GM12878 (cell line): ENCODE results near the gene PPP1R10. TPM values are rescaled to one million over a fixed set of nuclear protein-coding genes. Genes with fewer than 3 reads are reported as not detected.

Experiments used
- ATF7 ChIP-seq: fragments of 450-650 bp; IDR thresholded peaks from 2 replicates; pipeline ENCODE4 v1.6.1; 2016; ENCODE audit warnings: low read depth, mild to moderate bottlenecking
- EGR1 ChIP-seq, 2 experiments: IDR thresholded peaks; 1 replicate in 1 of 2; 2 replicates in 1 of 2; pipeline ENCODE4 v1.6.1; 2011 to 2012; ENCODE audit warnings: low read depth in 2 of 2, low read length in 2 of 2, borderline replicate concordance in 1 of 2, mild to moderate bottlenecking in 1 of 2, moderate library complexity in 1 of 2
- ESRRA ChIP-seq: IDR thresholded peaks from 2 replicates; pipeline ENCODE4 v1.6.1; 2012; ENCODE audit warnings: mild to moderate bottlenecking, low read length, improper control_type of control experiment
- GATAD2B ChIP-seq: fragments of 450-650 bp; conservative IDR thresholded peaks from 2 replicates; pipeline ENCODE4 v1.6.1; 2017; ENCODE audit warnings: low read depth, mild to moderate bottlenecking, moderate library complexity
- HDAC6 ChIP-seq: fragments of 200-600 bp; sonication (generic); IDR thresholded peaks from one replicate; pipeline ENCODE4 v1.8.0; 2017; ENCODE audit warnings: antibody characterized with exemption; ENCODE audit not compliant: unreplicated experiment
- MEF2B ChIP-seq: fragments of 450-650 bp; IDR thresholded peaks from 2 replicates; pipeline ENCODE4 v1.6.1; 2018; ENCODE audit warnings: mild to moderate bottlenecking, moderate library complexity; ENCODE audit not compliant: partially characterized antibody, poor library complexity, severe bottlenecking
- MTA2 ChIP-seq: fragments of 450-650 bp; IDR thresholded peaks from 2 replicates; pipeline ENCODE4 v1.6.1; 2016; ENCODE audit warnings: low read depth, mild to moderate bottlenecking, moderate library complexity
- MYC ChIP-seq: IDR thresholded peaks from 2 replicates; pipeline ENCODE4 v1.6.1; 2011; ENCODE audit warnings: mild to moderate bottlenecking, low read length, moderate library complexity, inconsistent platforms; ENCODE audit not compliant: insufficient read depth, insufficient replicate concordance, insufficient read length, severe bottlenecking
- NR2F1 ChIP-seq: fragments of 450-650 bp; conservative IDR thresholded peaks from 2 replicates; pipeline ENCODE4 v1.6.1; 2017; ENCODE audit warnings: mild to moderate bottlenecking
- POLR2A ChIP-seq: IDR thresholded peaks from 2 replicates; pipeline ENCODE4 v1.6.1; 2011; ENCODE audit warnings: low read depth, mild to moderate bottlenecking, low read length
- POLR2AphosphoS5 ChIP-seq: IDR thresholded peaks from 2 replicates; pipeline ENCODE4 v1.6.1; 2011; ENCODE audit warnings: mild to moderate bottlenecking, low read length, inconsistent platforms
- POU2F2 ChIP-seq: IDR thresholded peaks from 3 replicates; pipeline ENCODE4 v1.6.1; 2011; ENCODE audit warnings: low read depth, mild to moderate bottlenecking, low read length, borderline replicate concordance
- RAD51 ChIP-seq: fragments of 450-650 bp; IDR thresholded peaks from 2 replicates; pipeline ENCODE4 v1.6.1; 2016; ENCODE audit warnings: moderate library complexity, mild to moderate bottlenecking, inconsistent platforms
- SMARCA5 ChIP-seq: fragments of 450-650 bp; IDR thresholded peaks from 2 replicates; pipeline ENCODE4 v1.6.1; 2017; ENCODE audit warnings: mild to moderate bottlenecking
- TCF12 ChIP-seq: IDR thresholded peaks from 2 replicates; pipeline ENCODE4 v1.6.1; 2011; ENCODE audit warnings: low read depth, mild to moderate bottlenecking, low read length
- TCF3 ChIP-seq: IDR thresholded peaks from 2 replicates; pipeline ENCODE4 v1.6.1; 2012; ENCODE audit warnings: low read depth, mild to moderate bottlenecking, low read length, borderline replicate concordance; ENCODE audit not compliant: insufficient read depth
- ZNF217 ChIP-seq: fragments of 450-650 bp; IDR thresholded peaks from 2 replicates; pipeline ENCODE4 v1.6.1; 2017; ENCODE audit warnings: antibody characterized with exemption, mild to moderate bottlenecking
- polyA plus RNA-seq, 11 experiments: library from polyadenylated mRNA; depleted of rRNA in 4 of 11; unstranded in 6 of 11; stranded (reverse) in 5 of 11; fragments of >200 nt; fragmentation: Nextera tagmentation in 4 of 11; fragmentation: Illumina TruSeq in 1 of 11; extraction: Ambion mirVana in 4 of 11; extraction: Trizol in 1 of 11; gene quantifications; 1 replicate in 1 of 11; 2 replicates in 10 of 11; pipeline versions ENCODE4 v1.2.1 to v1.2.3, GENCODE V29; 2011 to 2016; ENCODE audit warnings: inconsistent platforms in 2 of 11, missing spikeins in 2 of 11, low read depth in 1 of 11
- total RNA-seq, 4 experiments: library from RNA; depleted of rRNA in 3 of 4; stranded (reverse); fragments of >200 nt in 3 of 4; fragmentation: Illumina TruSeq in 1 of 4; extraction: Trizol in 1 of 4; gene quantifications; 2 replicates each; pipeline versions ENCODE4 v1.2.1 to v1.2.3, GENCODE V29; 2013 to 2021
- TF ChIP-seq, protein P1 (sequence below): fragments of 450-650 bp; IDR thresholded peaks from 2 replicates; pipeline ENCODE4 v1.6.1; 2017; ENCODE audit warnings: low read depth, mild to moderate bottlenecking, moderate library complexity
- TF ChIP-seq, protein P2 (sequence below): fragments of 450-650 bp; IDR thresholded peaks from 2 replicates; pipeline ENCODE4 v1.6.1; 2016; ENCODE audit warnings: mild to moderate bottlenecking
- TF ChIP-seq, protein P3 (sequence below): IDR thresholded peaks from 2 replicates; pipeline ENCODE4 v1.6.1; 2012; ENCODE audit warnings: improper control_type of control experiment, low read depth, low read length; ENCODE audit not compliant: insufficient replicate concordance
- TF ChIP-seq, protein P4 (sequence below): IDR thresholded peaks from 2 replicates; pipeline ENCODE4 v1.6.1; 2012; ENCODE audit warnings: low read depth, low read length, improper control_type of control experiment

PPP1R10 gene
- total and polyA plus RNA-seq, 10 of the 15 experiments (the other 5 are each of a cell fraction or from before 2014, with no cell fraction given), result 11.3 to 83.8 (median 41.2) TPM

DNA sequence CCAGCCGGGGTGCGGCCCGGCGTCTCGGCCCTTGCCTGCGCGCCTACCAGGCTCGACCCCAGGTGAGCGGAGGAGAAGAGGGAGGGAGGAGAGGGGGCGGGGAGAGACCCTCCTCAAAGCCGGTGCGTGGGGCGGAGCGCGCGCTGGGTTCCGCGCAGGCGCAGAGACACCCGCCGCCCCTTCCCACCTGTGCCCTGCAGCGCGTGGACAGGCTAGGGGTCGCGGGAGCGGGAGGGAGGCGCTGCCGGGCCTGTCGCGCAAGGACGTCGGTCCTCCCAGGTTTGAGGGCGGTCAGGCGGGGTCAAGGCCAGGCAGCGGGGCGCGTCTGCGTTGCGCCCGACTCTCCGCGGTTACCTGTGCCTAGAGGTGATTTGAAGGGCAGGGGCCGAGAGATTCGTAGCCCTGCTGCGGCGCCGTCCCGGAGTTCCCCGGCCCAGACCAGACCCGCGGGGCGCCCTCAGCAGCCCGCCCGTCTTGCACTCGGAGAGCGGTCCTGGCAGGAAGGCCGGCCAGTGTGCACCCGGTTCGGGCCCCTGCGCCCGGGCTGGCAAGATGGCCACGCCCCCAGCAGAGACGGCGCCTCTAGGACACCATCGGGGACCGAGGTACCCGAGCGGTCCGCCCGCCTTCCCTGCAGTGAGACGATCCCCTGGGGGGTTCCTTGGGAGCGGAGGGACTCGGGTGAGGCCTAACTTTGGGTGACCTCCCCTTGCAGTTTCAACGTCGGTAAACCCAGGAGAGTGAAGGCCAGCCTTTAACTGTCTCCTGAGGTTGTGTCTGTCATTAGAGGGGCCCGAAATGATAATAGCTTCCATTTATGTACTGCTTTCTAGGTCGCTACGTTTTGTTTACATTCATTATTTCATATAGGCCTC lies 30.4 kb upstream of the PPP1R10 start (continued):
- TF ChIP-seq, protein P1, sequence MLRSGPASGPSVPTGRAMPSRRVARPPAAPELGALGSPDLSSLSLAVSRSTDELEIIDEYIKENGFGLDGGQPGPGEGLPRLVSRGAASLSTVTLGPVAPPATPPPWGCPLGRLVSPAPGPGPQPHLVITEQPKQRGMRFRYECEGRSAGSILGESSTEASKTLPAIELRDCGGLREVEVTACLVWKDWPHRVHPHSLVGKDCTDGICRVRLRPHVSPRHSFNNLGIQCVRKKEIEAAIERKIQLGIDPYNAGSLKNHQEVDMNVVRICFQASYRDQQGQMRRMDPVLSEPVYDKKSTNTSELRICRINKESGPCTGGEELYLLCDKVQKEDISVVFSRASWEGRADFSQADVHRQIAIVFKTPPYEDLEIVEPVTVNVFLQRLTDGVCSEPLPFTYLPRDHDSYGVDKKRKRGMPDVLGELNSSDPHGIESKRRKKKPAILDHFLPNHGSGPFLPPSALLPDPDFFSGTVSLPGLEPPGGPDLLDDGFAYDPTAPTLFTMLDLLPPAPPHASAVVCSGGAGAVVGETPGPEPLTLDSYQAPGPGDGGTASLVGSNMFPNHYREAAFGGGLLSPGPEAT, result peak; percentile 27; the same call in 1 of the 2 replicates
- TF ChIP-seq MYC, result peak; percentile 68
- TF ChIP-seq, protein P2, sequence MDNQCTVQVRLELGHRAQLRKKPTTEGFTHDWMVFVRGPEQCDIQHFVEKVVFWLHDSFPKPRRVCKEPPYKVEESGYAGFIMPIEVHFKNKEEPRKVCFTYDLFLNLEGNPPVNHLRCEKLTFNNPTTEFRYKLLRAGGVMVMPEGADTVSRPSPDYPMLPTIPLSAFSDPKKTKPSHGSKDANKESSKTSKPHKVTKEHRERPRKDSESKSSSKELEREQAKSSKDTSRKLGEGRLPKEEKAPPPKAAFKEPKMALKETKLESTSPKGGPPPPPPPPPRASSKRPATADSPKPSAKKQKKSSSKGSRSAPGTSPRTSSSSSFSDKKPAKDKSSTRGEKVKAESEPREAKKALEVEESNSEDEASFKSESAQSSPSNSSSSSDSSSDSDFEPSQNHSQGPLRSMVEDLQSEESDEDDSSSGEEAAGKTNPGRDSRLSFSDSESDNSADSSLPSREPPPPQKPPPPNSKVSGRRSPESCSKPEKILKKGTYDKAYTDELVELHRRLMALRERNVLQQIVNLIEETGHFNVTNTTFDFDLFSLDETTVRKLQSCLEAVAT, result no peak
- TF ChIP-seq POLR2A, result peak; percentile 84
- peak; percentile 12 for TF ChIP-seq HDAC6
- 0 out of 2 replicates have a peak, but pooled peaks have one; percentile 80 for TF ChIP-seq SMARCA5
- peak; percentile 66 for TF ChIP-seq MEF2B
- TF ChIP-seq, protein P3, sequence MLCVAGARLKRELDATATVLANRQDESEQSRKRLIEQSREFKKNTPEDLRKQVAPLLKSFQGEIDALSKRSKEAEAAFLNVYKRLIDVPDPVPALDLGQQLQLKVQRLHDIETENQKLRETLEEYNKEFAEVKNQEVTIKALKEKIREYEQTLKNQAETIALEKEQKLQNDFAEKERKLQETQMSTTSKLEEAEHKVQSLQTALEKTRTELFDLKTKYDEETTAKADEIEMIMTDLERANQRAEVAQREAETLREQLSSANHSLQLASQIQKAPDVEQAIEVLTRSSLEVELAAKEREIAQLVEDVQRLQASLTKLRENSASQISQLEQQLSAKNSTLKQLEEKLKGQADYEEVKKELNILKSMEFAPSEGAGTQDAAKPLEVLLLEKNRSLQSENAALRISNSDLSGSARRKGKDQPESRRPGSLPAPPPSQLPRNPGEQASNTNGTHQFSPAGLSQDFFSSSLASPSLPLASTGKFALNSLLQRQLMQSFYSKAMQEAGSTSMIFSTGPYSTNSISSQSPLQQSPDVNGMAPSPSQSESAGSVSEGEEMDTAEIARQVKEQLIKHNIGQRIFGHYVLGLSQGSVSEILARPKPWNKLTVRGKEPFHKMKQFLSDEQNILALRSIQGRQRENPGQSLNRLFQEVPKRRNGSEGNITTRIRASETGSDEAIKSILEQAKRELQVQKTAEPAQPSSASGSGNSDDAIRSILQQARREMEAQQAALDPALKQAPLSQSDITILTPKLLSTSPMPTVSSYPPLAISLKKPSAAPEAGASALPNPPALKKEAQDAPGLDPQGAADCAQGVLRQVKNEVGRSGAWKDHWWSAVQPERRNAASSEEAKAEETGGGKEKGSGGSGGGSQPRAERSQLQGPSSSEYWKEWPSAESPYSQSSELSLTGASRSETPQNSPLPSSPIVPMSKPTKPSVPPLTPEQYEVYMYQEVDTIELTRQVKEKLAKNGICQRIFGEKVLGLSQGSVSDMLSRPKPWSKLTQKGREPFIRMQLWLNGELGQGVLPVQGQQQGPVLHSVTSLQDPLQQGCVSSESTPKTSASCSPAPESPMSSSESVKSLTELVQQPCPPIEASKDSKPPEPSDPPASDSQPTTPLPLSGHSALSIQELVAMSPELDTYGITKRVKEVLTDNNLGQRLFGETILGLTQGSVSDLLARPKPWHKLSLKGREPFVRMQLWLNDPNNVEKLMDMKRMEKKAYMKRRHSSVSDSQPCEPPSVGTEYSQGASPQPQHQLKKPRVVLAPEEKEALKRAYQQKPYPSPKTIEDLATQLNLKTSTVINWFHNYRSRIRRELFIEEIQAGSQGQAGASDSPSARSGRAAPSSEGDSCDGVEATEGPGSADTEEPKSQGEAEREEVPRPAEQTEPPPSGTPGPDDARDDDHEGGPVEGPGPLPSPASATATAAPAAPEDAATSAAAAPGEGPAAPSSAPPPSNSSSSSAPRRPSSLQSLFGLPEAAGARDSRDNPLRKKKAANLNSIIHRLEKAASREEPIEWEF, result no peak
- no peak for TF ChIP-seq MTA2
- 0 out of 2 replicates have a peak, but pooled peaks have one; percentile 6 for TF ChIP-seq TCF12
- TF ChIP-seq ESRRA, result peak; percentile 89; the same call in 1 of the 2 replicates
- peak; percentile 92 for TF ChIP-seq GATAD2B
- no peak for TF ChIP-seq ZNF217
- TF ChIP-seq NR2F1, result peak; percentile 92
- TF ChIP-seq POLR2AphosphoS5, result peak; percentile 77
- TF ChIP-seq, protein P4, sequence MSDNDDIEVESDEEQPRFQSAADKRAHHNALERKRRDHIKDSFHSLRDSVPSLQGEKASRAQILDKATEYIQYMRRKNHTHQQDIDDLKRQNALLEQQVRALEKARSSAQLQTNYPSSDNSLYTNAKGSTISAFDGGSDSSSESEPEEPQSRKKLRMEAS, result 0 out of 2 replicates have a peak, but pooled peaks have one; percentile 16
- TF ChIP-seq ATF7, result no peak
- TF ChIP-seq TCF3, result 0 out of 2 replicates have a peak, but pooled peaks have one; percentile 7
- TF ChIP-seq EGR1 (IDR thresholded peaks at IDR 0.05; ENCODE audit: borderline replicate concordance in 1 of 2, low read depth in 2 of 2, low read length in 2 of 2), result peak in 1 of 2 experiments; percentile 42; a peak in 2 of 3 replicates
- peak; percentile 32; the same call in 1 of the 3 replicates for TF ChIP-seq POU2F2
- no peak for TF ChIP-seq RAD51
